ENCODE measurements around the gene OR51T1. TPM values are rescaled to one million over a fixed set of nuclear protein-coding genes. Genes with fewer than 3 reads are reported as not detected.

The OR51T1 gene
- total RNA-seq, 1 experiment from 2014 or later: not detected

DNA sequence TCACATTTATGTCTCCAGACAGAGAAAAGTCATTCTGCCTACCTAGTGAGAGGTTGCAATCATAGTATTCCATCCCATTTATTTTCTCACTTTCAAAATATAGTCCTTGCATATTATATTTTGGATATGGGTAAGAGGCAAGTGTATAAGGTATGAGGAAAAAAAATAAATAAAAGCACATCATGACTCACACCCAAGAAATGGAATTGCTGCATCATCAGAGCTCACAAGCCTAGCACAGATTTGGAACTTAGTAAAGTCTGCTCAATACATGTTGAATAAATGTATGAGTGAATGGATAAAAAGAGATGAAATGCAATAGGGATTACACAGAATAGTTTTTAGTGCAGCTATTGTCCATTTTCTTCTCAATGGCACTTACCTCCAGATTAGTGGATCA lies 44.9 kb downstream of the OR51T1 start:
- Histone ChIP-seq H3K4me3 (ENCODE audit: low read depth, low read length) (no peak overlapping the region), H3K36me3 (ENCODE audit: control insufficient read depth, insufficient read depth, low read length) (no peaks in the 10 kb centered on the region), H3K27me3 (replicated peaks; ENCODE audit: control insufficient read depth, insufficient read depth, low read length) (no peaks in the 10 kb centered on the region), H3K4me1 (no peaks in the 10 kb centered on the region), H3K9me3 (no peaks in the 10 kb centered on the region)
- intact Hi-C loops (cut with micrococcal nuclease; ENCODE audit: unreplicated experiment): loop anchor here (5.0 kb wide), 1 partner anchor 36 kb away; no protein-coding TSS in a partner anchor
- Mint-ChIP-seq H3K36me3 (ENCODE audit: insufficient read depth, unreplicated experiment) (no peaks in the 10 kb centered on the region), H3K4me3 (ENCODE audit: unreplicated experiment) (no peak overlapping the region), H3K9me3 (ENCODE audit: unreplicated experiment) (no peaks in the 10 kb centered on the region), H3K27me3 (ENCODE audit: insufficient read depth, unreplicated experiment) (peaks cover 23% of the 10 kb centered on the region), H3K4me1 (ENCODE audit: low read depth, unreplicated experiment) (no peaks in the 10 kb centered on the region), H3K27ac (ENCODE audit: unreplicated experiment) (no peak overlapping the region)
- DNase-seq: no peak
- TF ChIP-seq CTCF (IDR thresholded peaks at IDR 0.05; ENCODE audit: insufficient read depth in 1 of 2, low read depth in 1 of 2, low read length in 1 of 2, severe bottlenecking in 1 of 2, unreplicated experiment in 1 of 2): no peak
- ChIA-PET CTCF (no interaction called here), POLR2A (no interaction called here)
- no TSS peak for BruUV-seq (replicated peaks)

Other genes with a start within 250 kb of the OR51T1 start
- gene OR51D1, start 244.4 kb upstream of the OR51T1 start, total RNA-seq (2022): not detected in 2 replicates
- gene OR51E1, start 237.9 kb upstream of the OR51T1 start, total RNA-seq (2022): not detected in 2 replicates
- gene OR51E2, start 184.0 kb upstream of the OR51T1 start, total RNA-seq (2022): not detected in 2 replicates
- not detected in 2 replicates for gene MMP26, start 177.1 kb upstream of the OR51T1 start, total RNA-seq (2022)
- gene OR51F1, start 112.0 kb upstream of the OR51T1 start, total RNA-seq (2022): not detected in 2 replicates
- gene OR52R1, start 77.5 kb upstream of the OR51T1 start, total RNA-seq (2022): not detected in 2 replicates
- not detected in 2 replicates for gene OR51F2, start 60.6 kb upstream of the OR51T1 start, total RNA-seq (2022)
- gene OR51S1, start 32.7 kb upstream of the OR51T1 start, total RNA-seq (2022): not detected in 2 replicates
- gene OR51A7, start 21.9 kb downstream of the OR51T1 start, total RNA-seq (2022): not detected in 2 replicates
- not detected in 2 replicates for gene OR51G2, start 37.5 kb downstream of the OR51T1 start, total RNA-seq (2022)
- not detected in 2 replicates for gene OR51G1, start 42.4 kb downstream of the OR51T1 start, total RNA-seq (2022)
- gene OR51A4, start 65.7 kb downstream of the OR51T1 start, total RNA-seq (2022): not detected in 2 replicates
- not detected in 2 replicates for gene OR51A2, start 73.8 kb downstream of the OR51T1 start, total RNA-seq (2022)
- not detected in 2 replicates for gene OR51L1, start 113.0 kb downstream of the OR51T1 start, total RNA-seq (2022)
- gene OR52J3, start 164.6 kb downstream of the OR51T1 start, total RNA-seq (2022): not detected in 2 replicates
- not detected in 2 replicates for gene OR52E2, start 177.7 kb downstream of the OR51T1 start, total RNA-seq (2022)
- gene OR52E1, start 187.7 kb downstream of the OR51T1 start, total RNA-seq (2022): not detected in 2 replicates

All from Caco-2 (cell line).